Measurements from ENCODE around the gene ISCU.
"Not testable (repeated sequence)": the region's sequence is repeated elsewhere in the genome, so short reads cannot be mapped to it uniquely, and the experiment has no call there.

The ISCU gene

GRCh38 chr12:108589028-108589839 is 26.8 kb downstream of the ISCU start:
- no peak for DNase-seq (ENCODE audit: low read depth in 2 of 2)

DNA sequence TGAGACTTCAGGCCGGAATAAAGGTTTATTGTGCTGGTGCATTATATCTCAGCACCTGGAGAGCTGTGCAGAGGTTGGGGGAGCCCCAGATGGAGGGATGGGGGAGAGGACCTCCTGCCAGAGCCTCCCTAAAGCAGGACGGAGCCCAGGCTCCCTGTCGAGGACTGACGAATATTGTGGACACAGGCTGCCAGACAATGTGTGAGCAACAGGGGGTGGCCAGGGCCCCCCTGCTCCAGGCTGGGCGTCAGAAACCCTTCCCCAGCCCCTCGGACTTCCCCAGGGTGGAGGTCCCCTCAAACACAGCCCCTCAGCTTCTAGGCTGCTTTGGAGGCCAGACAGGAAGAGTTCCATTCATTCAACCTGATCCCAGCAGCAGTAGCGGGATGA is 27.4 kb downstream of the ISCU start:
- DNase-seq (ENCODE audit: low read depth in 2 of 2): no peak

GRCh38 chr12:108590463-108590862 is 28.1 kb downstream of the ISCU start:
- DNase-seq (ENCODE audit: low read depth in 2 of 2): not testable (repeated sequence)

GRCh38 chr12:108591267-108591980 is 29.0 kb downstream of the ISCU start:
- DNase-seq (ENCODE audit: low read depth in 2 of 2): no peak

DNA sequence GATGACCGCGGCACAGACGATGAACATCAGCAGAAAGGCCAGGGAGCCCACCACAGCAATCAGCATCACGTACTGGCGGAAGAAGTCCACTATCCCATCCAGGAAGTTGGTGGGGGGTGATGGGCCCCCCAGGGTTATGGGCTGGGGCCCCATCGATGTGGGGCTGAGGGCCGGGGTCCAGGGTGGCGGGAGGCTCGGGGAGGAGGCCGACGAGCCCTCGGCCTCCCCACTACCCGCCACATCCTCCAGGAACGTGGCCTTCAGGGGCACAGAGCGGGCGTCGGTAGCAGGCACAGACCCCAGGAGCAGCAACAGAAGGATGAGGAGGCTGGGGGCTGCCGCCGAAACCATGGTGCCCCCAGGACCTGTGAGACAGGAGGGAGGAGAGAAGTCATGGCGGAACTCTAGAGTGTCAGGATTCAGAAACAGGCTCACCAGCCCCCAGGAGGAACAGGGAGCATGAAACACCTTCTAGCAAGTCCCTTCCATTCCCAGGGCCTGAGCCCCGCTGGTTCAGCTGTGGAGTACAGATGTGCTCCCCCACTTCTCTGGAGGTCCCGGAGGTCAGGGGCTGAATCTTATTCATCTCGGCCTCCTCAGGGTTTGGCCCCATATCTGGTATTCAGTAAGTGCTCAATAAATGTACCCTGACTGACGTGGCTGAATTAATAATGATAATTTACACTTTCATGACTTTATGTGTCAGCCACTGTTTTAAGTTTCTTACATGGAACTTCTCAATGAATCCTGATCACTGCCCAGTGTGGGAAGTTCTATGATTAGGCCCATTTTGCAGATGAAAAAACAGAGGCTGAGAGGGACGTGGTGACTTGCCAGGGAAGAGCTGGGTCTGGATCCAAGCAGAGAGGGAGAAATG is 29.9 kb downstream of the ISCU start:
- no peak for DNase-seq (ENCODE audit: low read depth in 2 of 2)

DNA sequence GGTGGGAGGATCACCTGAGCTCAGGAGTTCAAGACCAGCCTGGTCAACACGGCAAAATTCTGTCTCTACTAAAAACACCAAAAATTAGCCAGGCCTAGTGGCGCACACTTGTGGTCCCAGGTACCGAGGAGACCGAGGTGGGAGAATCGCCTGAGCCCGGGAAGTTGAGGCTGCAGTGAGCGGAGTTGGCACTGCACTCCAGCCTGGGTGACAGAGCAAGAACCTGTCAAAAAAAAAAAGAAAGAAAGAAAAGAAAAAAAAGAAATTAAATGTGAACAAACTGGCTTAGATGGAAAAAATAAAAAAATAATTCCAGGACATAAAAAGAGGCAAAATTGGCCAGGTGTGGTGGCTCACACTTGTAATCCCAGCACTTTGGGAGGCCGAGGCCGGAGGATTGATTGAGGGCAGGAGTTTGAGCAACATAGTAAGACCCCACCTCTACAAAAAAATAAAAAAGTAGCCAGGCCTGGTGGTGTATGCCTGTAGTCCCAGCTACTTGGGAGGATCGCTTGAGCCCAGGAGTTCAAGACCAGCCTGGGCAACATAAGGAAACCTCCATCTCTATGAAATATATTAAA is 32.0 kb downstream of the ISCU start:
- DNase-seq (ENCODE audit: low read depth in 2 of 2): no peak

DNA sequence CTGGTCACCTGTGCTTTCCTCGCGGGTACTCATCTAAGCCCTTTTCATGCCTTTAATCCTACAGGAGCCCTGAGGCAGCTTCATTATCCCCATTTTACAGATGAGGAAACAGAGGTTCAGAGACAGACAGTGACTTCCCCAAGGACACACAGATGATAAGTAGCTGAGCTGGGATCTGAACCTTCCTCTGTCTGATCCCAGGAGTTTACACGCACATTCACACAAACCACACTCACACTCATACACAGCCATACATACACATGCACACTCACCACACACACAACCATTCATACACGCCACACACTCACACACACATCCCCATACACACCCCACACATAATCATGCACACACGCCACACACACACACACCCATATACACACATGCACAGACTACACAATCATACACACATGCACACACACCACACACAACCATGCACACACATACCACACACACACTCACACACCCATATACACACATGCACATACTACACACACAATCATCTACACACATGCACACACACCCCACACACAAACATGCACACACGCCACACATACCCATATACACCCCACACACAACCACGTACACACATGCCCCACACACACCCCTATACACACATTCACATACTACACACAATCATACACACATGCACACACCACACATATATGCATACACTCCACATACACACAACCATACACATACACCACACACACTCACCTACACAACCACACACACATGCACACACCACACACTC is 32.7 kb downstream of the ISCU start:
- DNase-seq (ENCODE audit: low read depth in 2 of 2): no peak

GRCh38 chr12:108595711-108596647 is 33.6 kb downstream of the ISCU start:
- no peak for DNase-seq (ENCODE audit: low read depth in 2 of 2)

GRCh38 chr12:108596854-108597558 is 34.6 kb downstream of the ISCU start:
- DNase-seq (ENCODE audit: low read depth in 2 of 2): no peak

GRCh38 chr12:108597559-108598471 is 35.4 kb downstream of the ISCU start, which contains the start of gene TMEM119:
TSS of gene TMEM119 (minus strand) at chr12:108598084. CDS start at chr12:108592383, 5,701 bp downstream.
- DNase-seq (ENCODE audit: low read depth in 2 of 2): no peak

- DNase-seq (ENCODE audit: low read depth in 2 of 2): no peak
These were observed 36.3 kb downstream of the ISCU start for GRCh38 chr12:108598553-108599250.

- DNase-seq (ENCODE audit: low read depth in 2 of 2): no peak
These were observed 37.1 kb downstream of the ISCU start for GRCh38 chr12:108599541-108599940.

DNA sequence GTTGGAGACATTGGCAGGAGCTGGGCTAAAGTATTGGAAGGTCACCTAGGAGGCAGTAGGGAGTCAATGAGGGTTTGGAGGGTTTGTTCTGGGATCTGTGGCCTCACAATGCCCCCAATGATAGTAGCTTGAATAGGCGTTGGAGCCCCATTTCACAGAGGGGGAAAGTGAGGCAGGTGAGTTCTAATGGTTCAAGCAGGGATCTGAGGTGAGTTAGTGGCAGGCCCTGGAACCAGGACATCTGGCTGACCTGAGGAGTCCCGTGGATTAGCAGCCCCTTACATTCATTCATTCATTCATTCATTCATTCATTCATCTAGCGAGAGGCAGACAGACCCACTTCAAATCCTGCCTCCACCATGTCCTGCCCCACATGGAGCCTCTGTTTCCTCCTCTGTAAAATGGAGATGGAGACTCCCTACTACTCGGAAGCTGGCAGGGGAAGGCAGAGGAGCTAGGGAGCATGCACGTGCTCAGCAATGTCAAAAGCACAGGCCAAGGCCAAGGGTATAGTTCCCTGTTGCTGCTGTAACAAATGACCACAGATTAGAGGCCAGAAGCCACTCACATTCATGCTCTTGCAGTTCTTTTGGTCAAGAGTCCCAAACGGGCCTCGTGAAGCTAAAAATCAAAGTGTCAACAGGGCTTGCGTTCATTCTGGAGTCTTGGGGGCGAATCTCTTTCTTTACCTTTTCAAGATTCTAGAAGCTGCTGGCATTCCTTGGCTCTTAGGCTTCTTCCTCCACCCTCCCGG is 37.7 kb downstream of the ISCU start:
- no peak for DNase-seq (ENCODE audit: low read depth in 2 of 2)

- DNase-seq (ENCODE audit: low read depth in 2 of 2): no peak
These were observed 38.3 kb downstream of the ISCU start for GRCh38 chr12:108600702-108601007.

DNA sequence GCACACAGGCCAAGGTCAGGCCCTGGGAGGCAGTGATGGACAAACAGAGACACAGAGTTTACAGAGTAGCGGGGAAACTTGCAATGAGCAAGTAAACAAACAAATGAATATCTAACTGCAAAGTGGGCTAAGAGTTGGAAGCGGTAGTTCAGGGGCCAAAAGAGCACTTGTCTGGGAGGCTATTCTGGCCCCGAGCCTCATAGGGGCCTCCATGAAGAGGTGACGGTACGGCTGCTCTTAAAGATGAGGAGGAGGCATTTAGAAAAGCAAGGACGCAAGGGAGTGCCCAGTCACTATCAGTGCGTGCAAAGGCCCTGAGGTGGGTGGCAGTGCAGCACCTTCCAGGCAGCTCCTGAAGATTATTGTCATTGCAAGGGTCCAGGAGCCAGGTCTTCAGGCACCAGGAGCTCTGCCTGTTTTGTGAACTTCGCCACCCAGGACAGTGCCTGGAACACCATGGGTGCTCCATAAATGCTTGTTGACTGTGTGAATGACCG is 39.9 kb downstream of the ISCU start:
- no peak for DNase-seq (ENCODE audit: low read depth in 2 of 2)

- no peak for DNase-seq (ENCODE audit: low read depth in 2 of 2)
These were observed 40.7 kb downstream of the ISCU start for GRCh38 chr12:108602976-108603704.

All from stimulated activated CD8-positive, alpha-beta memory T cell treated with anti-CD3 and anti-CD28 coated beads, Interleukin-2, amount 100 ng/mL, for 1 hour (primary cell).